Endothelial cell (in vitro differentiated cells): ENCODE results near the gene TLL2. TPM values are rescaled to one million over a fixed set of nuclear protein-coding genes. Genes with fewer than 3 reads are reported as not detected.

Source experiments
- DNase-seq: peaks from one replicate; pipeline ENCODE4 v3.0.0; 2021; ENCODE audit warnings: low spot score
- H3K27ac Mint-ChIP-seq: one replicate; pipeline ENCODE4 v1.8.0; 2021; ENCODE audit warnings: mixed read lengths, inconsistent platforms; ENCODE audit not compliant: unreplicated experiment
- H3K27me3 Mint-ChIP-seq: one replicate; pipeline ENCODE4 v1.8.0; 2021; ENCODE audit warnings: mild to moderate bottlenecking, moderate library complexity, mixed read lengths, inconsistent platforms; ENCODE audit not compliant: unreplicated experiment
- H3K36me3 Mint-ChIP-seq: one replicate; pipeline ENCODE4 v1.8.0; 2021; ENCODE audit warnings: mild to moderate bottlenecking, low read depth, mixed read lengths, inconsistent platforms; ENCODE audit not compliant: unreplicated experiment
- H3K4me1 Mint-ChIP-seq: one replicate; pipeline ENCODE4 v1.8.0; 2021; ENCODE audit warnings: mild to moderate bottlenecking, mixed read lengths, inconsistent platforms; ENCODE audit not compliant: unreplicated experiment
- H3K4me3 Mint-ChIP-seq: one replicate; pipeline ENCODE4 v1.8.0; 2021; ENCODE audit warnings: mild to moderate bottlenecking, mixed read lengths, inconsistent platforms; ENCODE audit not compliant: unreplicated experiment
- H3K9me3 Mint-ChIP-seq: one replicate; pipeline ENCODE4 v1.8.0; 2021; ENCODE audit warnings: mixed read lengths, inconsistent platforms; ENCODE audit not compliant: unreplicated experiment
- CTCF ChIP-seq: fragments of 200-600 bp; sonication (generic); IDR thresholded peaks from one replicate; pipeline ENCODE4 v1.5.0; 2021; ENCODE audit warnings: antibody characterized with exemption; ENCODE audit not compliant: unreplicated experiment
- total RNA-seq: library from RNA; stranded (reverse); fragmentation: NEBNext Ultra II Directional; extraction: Animal tissue kit (Norgen Biotek cat#: 25700); gene quantifications from one replicate; pipeline ENCODE4 v1.2.1, GENCODE V29; 2021; ENCODE audit not compliant: unreplicated experiment

Gene TLL2
- total RNA-seq, 1 donor from 2014 or later: 0.41 TPM

GRCh38 chr10:96408201-96408600 lies 105.5 kb downstream of the TLL2 start:
- Mint-ChIP-seq H3K36me3 (no peaks in the 10 kb centered on the region), H3K9me3 (no peaks in the 10 kb centered on the region), H3K27ac (no peak overlapping the region), H3K4me3 (no peak overlapping the region), H3K27me3 (peaks cover 2% of the 10 kb centered on the region), H3K4me1 (no peaks in the 10 kb centered on the region)
- no peak for TF ChIP-seq CTCF
- DNase-seq: no peak

GRCh38 chr10:96407560-96408069 lies 106.1 kb downstream of the TLL2 start:
- no peak for TF ChIP-seq CTCF
- Mint-ChIP-seq H3K36me3 (no peaks in the 10 kb centered on the region), H3K4me1 (no peaks in the 10 kb centered on the region), H3K27ac (no peak overlapping the region), H3K27me3 (peaks cover 2% of the 10 kb centered on the region), H3K9me3 (no peaks in the 10 kb centered on the region), H3K4me3 (no peak overlapping the region)
- no peak for DNase-seq

- TF ChIP-seq CTCF: no peak
- peaks cover 4% of the 10 kb centered on the region for H3K4me1 Mint-ChIP-seq
- no peak overlapping the region for H3K4me3 Mint-ChIP-seq
- H3K36me3 Mint-ChIP-seq: no peaks in the 10 kb centered on the region
- H3K27ac Mint-ChIP-seq: no peak overlapping the region
- H3K27me3 Mint-ChIP-seq: peaks cover 2% of the 10 kb centered on the region
- DNase-seq: no peak
- no peaks in the 10 kb centered on the region for H3K9me3 Mint-ChIP-seq
These were observed 107.6 kb downstream of the TLL2 start for GRCh38 chr10:96406091-96406490.

- Mint-ChIP-seq H3K27me3 (peaks cover 5% of the 10 kb centered on the region), H3K36me3 (no peaks in the 10 kb centered on the region), H3K27ac (no peak overlapping the region), H3K4me1 (peaks cover 16% of the 10 kb centered on the region), H3K4me3 (no peak overlapping the region), H3K9me3 (no peaks in the 10 kb centered on the region)
- DNase-seq: no peak
- no peak for TF ChIP-seq CTCF
These were observed 111.1 kb downstream of the TLL2 start for GRCh38 chr10:96402417-96403305.

- no peaks in the 10 kb centered on the region for H3K9me3 Mint-ChIP-seq
- DNase-seq: no peak
- no peak overlapping the region for H3K27ac Mint-ChIP-seq
- H3K4me1 Mint-ChIP-seq: peaks cover 21% of the 10 kb centered on the region
- H3K36me3 Mint-ChIP-seq: no peaks in the 10 kb centered on the region
- no peak overlapping the region for H3K4me3 Mint-ChIP-seq
- TF ChIP-seq CTCF: no peak
- H3K27me3 Mint-ChIP-seq: peaks cover 3% of the 10 kb centered on the region
These were observed 112.7 kb downstream of the TLL2 start for GRCh38 chr10:96401036-96401435.
